Measurements from ENCODE around the gene HDAC9.

- TF ChIP-seq POLR2AphosphoS5 (IDR thresholded peaks at IDR 0.05; ENCODE audit: borderline replicate concordance, low read depth, low read length) (no peak), EZH2 (IDR thresholded peaks at IDR 0.05) (no peak), FOXP2 (optimal IDR thresholded peaks at IDR 0.05; ENCODE audit: control extremely low read depth, extremely low read length, insufficient read depth) (no peak)
Measured at GRCh38 chr7:18572154-18572553, 76.6 kb downstream of the HDAC9 start.

All from SK-N-MC (cell line).